Pancreas (tissue), 10 donors: ENCODE measurements around the gene PDE8A. TPM values are rescaled to one million over a fixed set of nuclear protein-coding genes. Genes with fewer than 3 reads are reported as not detected.

Experiments
- ATAC-seq, 4 donors: fragments of 200-7000 bp; cut with Tn5 transposase; one replicate each; pipeline versions ENCODE4 v1.8.0 to v1.9.1; 2020; ENCODE audit warnings: mild to moderate bottlenecking in 4 of 4, moderate library complexity in 4 of 4
- DNase-seq, 6 donors: peaks; one replicate each; pipeline ENCODE4 v3.0.0-alpha.2; 2020
- FAIRE-seq: peaks from 2 replicates; lab custom pipeline; 2012; peaks lifted over from hg19 to GRCh38; lab: Jason Lieb, UNC
- H3K27ac ChIP-seq, 4 donors: fragments of 200-600 bp; sonication (generic); 1 replicate in 3 of 4; 2 replicates in 1 of 4; pipeline versions ENCODE4 v1.5.0 to v1.8.0; 2020
- H3K27me3 ChIP-seq, 4 donors: fragments of 200-600 bp; one replicate each; pipeline ENCODE4 v1.8.0; 2021
- H3K36me3 ChIP-seq, 3 donors: fragments of 200-600 bp; sonication (generic) in 1 of 3; one replicate each; pipeline versions ENCODE4 v1.5.0 to v1.8.0; 2020 to 2021
- H3K4me1 ChIP-seq, 3 donors: fragments of 200-600 bp; one replicate each; pipeline ENCODE4 v1.8.0; 2021
- H3K4me3 ChIP-seq, 4 donors: fragments of 200-600 bp; sonication (generic) in 2 of 4; one replicate each; pipeline versions ENCODE4 v1.5.0 to v1.8.0; 2020 to 2021
- H3K9me3 ChIP-seq, 4 donors: fragments of 200-600 bp; one replicate each; pipeline ENCODE4 v1.8.0; 2021
- CTCF ChIP-seq, 4 donors: fragments of 200-600 bp; sonication (generic) in 3 of 4; IDR thresholded peaks; one replicate each; pipeline versions ENCODE4 v1.5.0 to v1.8.0; 2021; ENCODE audit warnings: antibody characterized with exemption in 4 of 4
- WGBS, 2 donors: extraction: QIAGEN DNeasy Blood & Tissue Kit; methylation state at CpG; one replicate each; pipeline ENCODE4 v1.1.7; 2013; 5-methylcytosine and 5-hydroxymethylcytosine counted together
- intact Hi-C, 3 donors: fragments of 100-400 bp; cut with DNase I; formaldehyde crosslinking; loops; one replicate each; pipeline versions ENCODE4 v1.11.1 to v1.14.2; 2022
- polyA plus RNA-seq, 2 donors: library from polyadenylated mRNA; stranded (reverse); fragments of 200-250 nt; gene quantifications; one replicate each; pipeline ENCODE4 v1.2.3, GENCODE V29; 2013
- total RNA-seq, 6 donors: library from RNA; stranded (reverse); fragmentation: NEBNext Ultra II Directional in 4 of 6; extraction: Animal tissue kit (Norgen Biotek cat#: 25700) in 4 of 6; gene quantifications; one replicate each; pipeline versions ENCODE4 v1.2.1 to v1.2.4, GENCODE V29; 2021 to 2023
- donor health status: healthy with polysubstance abuse.
- donor health status: DM: no; HTN: no; CAD: no; lungs with moderate emphysema.
- donor health status: DM: no; HTN: no; CAD: no.
- donor health status: control.
- donor health status: control.
- donor health status: Bipolar disorder and iron deficiency.
- donor health status: DM: yes; HTN: yes; CAD: no.
- donor health status: DM: no; HTN: no; CAD: no.
- donor health status: DM: no; HTN: no; CAD: no.
- donor health status: DM: yes; HTN: yes; CAD: no.

PDE8A gene
- total and polyA plus RNA-seq, 8 donors, result 14.7 to 31.3 (median 20.7) TPM

- TF ChIP-seq CTCF (IDR thresholded peaks at IDR 0.05), result no peak
- peaks cover 0 to 15% (median 4%) of the 10 kb centered on the region in 3 donors for H3K36me3 ChIP-seq
- FAIRE-seq (no peak), DNase-seq (no peak), ATAC-seq (no peak)
- no peaks in the 10 kb centered on the region for H3K9me3 ChIP-seq
- 87 to 93% methylated on average over 4 of the region's 4 CpGs for WGBS, 2 donors
- no peak overlapping the region for H3K4me3 ChIP-seq
- no peaks in the 10 kb centered on the region for H3K4me1 ChIP-seq
- H3K27me3 ChIP-seq, result no peaks in the 10 kb centered on the region
- no peak overlapping the region for H3K27ac ChIP-seq
- intact Hi-C loops, result no loop called here
Observed at GRCh38 chr15:85120351-85121113, 138.9 kb downstream of the PDE8A start.

GRCh38 chr15:85124173-85124572 is 142.5 kb downstream of the PDE8A start:
- Histone ChIP-seq H3K27ac (no peak overlapping the region), H3K4me1 (no peaks in the 10 kb centered on the region), H3K27me3 (no peaks in the 10 kb centered on the region), H3K9me3 (no peaks in the 10 kb centered on the region), H3K4me3 (no peak overlapping the region), H3K36me3 (peaks cover 0 to 15% (median 0%) of the 10 kb centered on the region in 3 donors)
- ATAC-seq (no peak), DNase-seq (no peak), FAIRE-seq (no peak)
- WGBS, 2 donors, result 91 to 95% methylated on average over 1 of the region's 1 CpG
- intact Hi-C loops, result no loop called here
- no peak for TF ChIP-seq CTCF (IDR thresholded peaks at IDR 0.05)

GRCh38 chr15:85125056-85125661 is 143.5 kb downstream of the PDE8A start:
- DNase-seq (no peak), FAIRE-seq (no peak), ATAC-seq (peak in 1 of 4 donors; percentile 42)
- intact Hi-C loops, result no loop called here
- no peak for TF ChIP-seq CTCF (IDR thresholded peaks at IDR 0.05)
- H3K4me3 ChIP-seq, result no peak overlapping the region
- H3K9me3 ChIP-seq, result no peaks in the 10 kb centered on the region
- H3K27me3 ChIP-seq, result no peaks in the 10 kb centered on the region
- H3K4me1 ChIP-seq, result no peaks in the 10 kb centered on the region
- WGBS, 2 donors, result 85 to 92% methylated on average over 4 of the region's 4 CpGs
- H3K36me3 ChIP-seq, result peaks cover 0 to 15% (median 0%) of the 10 kb centered on the region in 3 donors
- H3K27ac ChIP-seq, result no peak overlapping the region

GRCh38 chr15:85128621-85129020 is 147.0 kb downstream of the PDE8A start:
- DNase-seq (no peak), ATAC-seq (no peak), FAIRE-seq (no peak)
- H3K27ac ChIP-seq, result no peak overlapping the region
- no peaks in the 10 kb centered on the region for H3K4me1 ChIP-seq
- no peaks in the 10 kb centered on the region for H3K9me3 ChIP-seq
- H3K27me3 ChIP-seq, result no peaks in the 10 kb centered on the region
- intact Hi-C loops, result no loop called here
- H3K36me3 ChIP-seq, result no peaks in the 10 kb centered on the region
- H3K4me3 ChIP-seq, result no peak overlapping the region
- no peak for TF ChIP-seq CTCF (IDR thresholded peaks at IDR 0.05)

- intact Hi-C loops, result no loop called here
- ATAC-seq (no peak), DNase-seq (no peak), FAIRE-seq (no peak)
- no peaks in the 10 kb centered on the region for H3K27me3 ChIP-seq
- TF ChIP-seq CTCF (IDR thresholded peaks at IDR 0.05), result no peak
- no peaks in the 10 kb centered on the region for H3K4me1 ChIP-seq
- no peaks in the 10 kb centered on the region for H3K36me3 ChIP-seq
- no peak overlapping the region for H3K4me3 ChIP-seq
- 77 to 88% methylated on average over 3 of the region's 3 CpGs for WGBS, 2 donors
- no peaks in the 10 kb centered on the region for H3K9me3 ChIP-seq
- H3K27ac ChIP-seq, result no peak overlapping the region
Observed at GRCh38 chr15:85129881-85130280, 148.2 kb downstream of the PDE8A start.
